Astrocyte (in vitro differentiated cells and primary cell): ENCODE results near the gene CHCHD6. TPM values are rescaled to one million over a fixed set of nuclear protein-coding genes. Genes with fewer than 3 reads are reported as not detected.
A peak's percentile ranks its signal among the peaks of the same experiment; 100 is the strongest.

Experiments
- DNase-seq: peaks from one replicate; pipeline ENCODE4 v3.0.0-alpha.2; 2010; ENCODE audit warnings: low read depth
- FAIRE-seq: peaks from 2 replicates; lab custom pipeline; 2011; peaks lifted over from hg19 to GRCh38; lab: Jason Lieb, UNC
- H2AFZ ChIP-seq: 2 replicates; pipeline ENCODE4 v1.6.0; 2012; ENCODE audit warnings: low read depth, low read length, inconsistent platforms
- H3K27ac ChIP-seq: 2 replicates; pipeline ENCODE4 v1.5.1; 2011; ENCODE audit warnings: low read depth, low read length, inconsistent platforms
- H3K27me3 ChIP-seq: 2 replicates; pipeline ENCODE4 v1.6.0; 2011; ENCODE audit warnings: low read length, inconsistent platforms; ENCODE audit not compliant: insufficient read depth
- H3K36me3 ChIP-seq: 2 replicates; pipeline ENCODE4 v1.5.1; 2011; ENCODE audit warnings: low read length, inconsistent platforms; ENCODE audit not compliant: insufficient read depth
- H3K4me1 ChIP-seq: 2 replicates; pipeline ENCODE4 v1.5.1; 2011; ENCODE audit warnings: low read length, inconsistent platforms; ENCODE audit not compliant: insufficient read depth
- H3K4me2 ChIP-seq: 2 replicates; pipeline ENCODE4 v1.6.0; 2012; ENCODE audit warnings: low read length, inconsistent platforms
- H3K4me3 ChIP-seq: 2 replicates; pipeline ENCODE4 v1.5.1; 2011; ENCODE audit warnings: low read depth, mild to moderate bottlenecking, low read length, inconsistent platforms; ENCODE audit not compliant: insufficient read depth
- H3K79me2 ChIP-seq: 2 replicates; pipeline ENCODE4 v1.6.0; 2012; ENCODE audit warnings: mild to moderate bottlenecking, low read length, inconsistent platforms; ENCODE audit not compliant: insufficient read depth
- H3K9ac ChIP-seq: 2 replicates; pipeline ENCODE4 v1.6.0; 2012; ENCODE audit warnings: mild to moderate bottlenecking, low read length, inconsistent platforms
- H3K9me3 ChIP-seq: 2 replicates; pipeline ENCODE4 v1.5.1; 2012; ENCODE audit warnings: low read depth, mild to moderate bottlenecking, low read length, inconsistent platforms; ENCODE audit not compliant: insufficient read depth
- H4K20me1 ChIP-seq: 2 replicates; pipeline ENCODE4 v1.6.0; 2012; ENCODE audit warnings: low read length, inconsistent platforms; ENCODE audit not compliant: insufficient read depth
- H3K27ac Mint-ChIP-seq: one replicate; pipeline ENCODE4 v1.8.0; 2021; ENCODE audit warnings: mild to moderate bottlenecking, mixed read lengths; ENCODE audit not compliant: unreplicated experiment
- H3K27me3 Mint-ChIP-seq: one replicate; pipeline ENCODE4 v1.8.0; 2021; ENCODE audit warnings: low read depth, mixed read lengths; ENCODE audit not compliant: unreplicated experiment
- H3K36me3 Mint-ChIP-seq: one replicate; pipeline ENCODE4 v1.8.0; 2021; ENCODE audit warnings: low read depth, mixed read lengths; ENCODE audit not compliant: unreplicated experiment
- H3K4me1 Mint-ChIP-seq: one replicate; pipeline ENCODE4 v1.8.0; 2021; ENCODE audit warnings: low read depth, mixed read lengths; ENCODE audit not compliant: unreplicated experiment
- H3K4me3 Mint-ChIP-seq: one replicate; pipeline ENCODE4 v1.8.0; 2021; ENCODE audit warnings: mild to moderate bottlenecking, moderate library complexity, mixed read lengths; ENCODE audit not compliant: unreplicated experiment
- H3K9me3 Mint-ChIP-seq: one replicate; pipeline ENCODE4 v1.8.0; 2021; ENCODE audit warnings: mild to moderate bottlenecking, mixed read lengths; ENCODE audit not compliant: unreplicated experiment
- CTCF ChIP-seq: IDR thresholded peaks from 2 replicates; pipeline ENCODE4 v1.5.1; 2011; ENCODE audit warnings: low read depth, mild to moderate bottlenecking, inconsistent platforms, low read length, moderate library complexity; ENCODE audit not compliant: insufficient read depth
- EZH2 ChIP-seq: IDR thresholded peaks from 2 replicates; pipeline ENCODE4 v1.6.1; 2012; ENCODE audit warnings: mild to moderate bottlenecking, low read length, inconsistent platforms; ENCODE audit not compliant: insufficient read depth
- total RNA-seq: library from RNA; stranded (reverse); gene quantifications from 2 replicates; pipeline ENCODE4 v1.2.1, GENCODE V29; 2021

Gene CHCHD6
- total RNA-seq, 1 donor from 2014 or later: 21.1 TPM

- Histone ChIP-seq H3K9ac (no peak overlapping the region), H3K79me2 (no peaks in the 10 kb centered on the region), H3K27ac (no peak overlapping the region), H3K36me3 (no peaks in the 10 kb centered on the region), H3K9me3 (no peaks in the 10 kb centered on the region), H3K4me2 (no peak overlapping the region), H3K27me3 (no peaks in the 10 kb centered on the region), H3K4me1 (peaks cover 7% of the 10 kb centered on the region), H3K4me3 (no peak overlapping the region), H2AFZ (no peak overlapping the region), H4K20me1 (no peaks in the 10 kb centered on the region)
- no peak overlapping the region for H3K27ac Mint-ChIP-seq
- no peaks in the 10 kb centered on the region for H3K9me3 Mint-ChIP-seq
- no peak for TF ChIP-seq EZH2
- TF ChIP-seq CTCF: no peak
- DNase-seq: peak; percentile 67
- H3K36me3 Mint-ChIP-seq: no peaks in the 10 kb centered on the region
- H3K4me1 Mint-ChIP-seq: peaks cover 16% of the 10 kb centered on the region
- peak overlapping the region; percentile 25 for H3K4me3 Mint-ChIP-seq
- peaks cover 26% of the 10 kb centered on the region for H3K27me3 Mint-ChIP-seq
- no peak for FAIRE-seq
Measured at GRCh38 chr3:126684218-126684751, 19.8 kb upstream of the CHCHD6 start.

GRCh38 chr3:126685021-126685420, 19.0 kb upstream of the CHCHD6 start:
- H3K9me3 ChIP-seq: no peaks in the 10 kb centered on the region
- no peak overlapping the region for H2AFZ ChIP-seq
- peak; percentile 34 for DNase-seq
- H3K9ac ChIP-seq: no peak overlapping the region
- H3K27ac ChIP-seq: no peak overlapping the region
- H3K4me1 Mint-ChIP-seq: peaks cover 16% of the 10 kb centered on the region
- no peaks in the 10 kb centered on the region for H3K79me2 ChIP-seq
- H3K36me3 ChIP-seq: no peaks in the 10 kb centered on the region
- H3K4me2 ChIP-seq: no peak overlapping the region
- no peak for FAIRE-seq
- H3K36me3 Mint-ChIP-seq: no peaks in the 10 kb centered on the region
- no peaks in the 10 kb centered on the region for H3K27me3 ChIP-seq
- H4K20me1 ChIP-seq: no peaks in the 10 kb centered on the region
- H3K4me3 Mint-ChIP-seq: no peak overlapping the region
- H3K27me3 Mint-ChIP-seq: peaks cover 23% of the 10 kb centered on the region
- TF ChIP-seq EZH2 (no peak), CTCF (no peak)
- H3K4me1 ChIP-seq: peaks cover 7% of the 10 kb centered on the region
- no peak overlapping the region for H3K4me3 ChIP-seq
- H3K27ac Mint-ChIP-seq: peak overlapping the region; percentile 44
- no peaks in the 10 kb centered on the region for H3K9me3 Mint-ChIP-seq

- no peaks in the 10 kb centered on the region for H3K36me3 ChIP-seq
- no peak overlapping the region for H3K9ac ChIP-seq
- H3K9me3 ChIP-seq: no peaks in the 10 kb centered on the region
- no peak for TF ChIP-seq CTCF
- TF ChIP-seq EZH2: no peak
- H3K4me3 ChIP-seq: no peak overlapping the region
- DNase-seq (peak; percentile 10), FAIRE-seq (no peak)
- Mint-ChIP-seq H3K9me3 (no peaks in the 10 kb centered on the region), H3K27ac (no peak overlapping the region), H3K27me3 (peaks cover 22% of the 10 kb centered on the region), H3K4me1 (peaks cover 16% of the 10 kb centered on the region), H3K36me3 (no peaks in the 10 kb centered on the region), H3K4me3 (no peak overlapping the region)
- no peaks in the 10 kb centered on the region for H4K20me1 ChIP-seq
- H3K4me1 ChIP-seq: peaks cover 7% of the 10 kb centered on the region
- H3K4me2 ChIP-seq: no peak overlapping the region
- H3K27me3 ChIP-seq: no peaks in the 10 kb centered on the region
- no peaks in the 10 kb centered on the region for H3K79me2 ChIP-seq
- no peak overlapping the region for H3K27ac ChIP-seq
- H2AFZ ChIP-seq: no peak overlapping the region
Measured at GRCh38 chr3:126685493-126685892, 18.5 kb upstream of the CHCHD6 start.
